Left renal cortex interstitium (tissue), 4 donors: ENCODE measurements around the gene PRDM16. TPM values are rescaled to one million over a fixed set of nuclear protein-coding genes. Genes with fewer than 3 reads are reported as not detected.

Experiments
- DNase-seq, 4 donors: peaks; one replicate each; pipeline ENCODE4 v3.0.0-alpha.2; 2013; ENCODE audit warnings: low read depth in 4 of 4, low spot score in 2 of 4, missing footprints in 1 of 4
- polyA plus RNA-seq, 4 donors: library from polyadenylated mRNA; unstranded; fragments of 120-200 nt; gene quantifications; one replicate each; pipeline ENCODE4 v1.2.1, GENCODE V29; 2013; ENCODE audit not compliant: insufficient read length in 4 of 4

PRDM16 gene
- polyA plus RNA-seq, 4 donors, result 4.9 to 12.5 (median 7.0) TPM

GRCh38 chr1:3308053-3308452 is 239.1 kb downstream of the PRDM16 start:
- no peak for DNase-seq

- DNase-seq, result no peak
Measured at GRCh38 chr1:3310718-3311400, 241.9 kb downstream of the PRDM16 start.

GRCh38 chr1:3311711-3312110 is 242.7 kb downstream of the PRDM16 start:
- no peak for DNase-seq

GRCh38 chr1:3312310-3312897 is 243.4 kb downstream of the PRDM16 start:
- DNase-seq, result no peak

GRCh38 chr1:3312898-3313575 is 244.0 kb downstream of the PRDM16 start:
- peak in 1 of 4 donors; percentile 55 for DNase-seq

- DNase-seq, result peak in 2 of 4 donors; percentile 53 to 79
Measured at GRCh38 chr1:3313576-3313950, 244.6 kb downstream of the PRDM16 start.

GRCh38 chr1:3314491-3315381 is 245.7 kb downstream of the PRDM16 start:
- DNase-seq, result peak in 2 of 4 donors; percentile 55 to 64

- no peak for DNase-seq
Measured at GRCh38 chr1:3315399-3316339, 246.7 kb downstream of the PRDM16 start.

GRCh38 chr1:3316340-3316943 is 247.4 kb downstream of the PRDM16 start:
- DNase-seq, result no peak

- DNase-seq, result no peak
Measured at GRCh38 chr1:3317456-3317855, 248.5 kb downstream of the PRDM16 start.

- no peak for DNase-seq
Measured at GRCh38 chr1:3318329-3318728, 249.3 kb downstream of the PRDM16 start.

GRCh38 chr1:3319874-3320245 is 250.9 kb downstream of the PRDM16 start:
- no peak for DNase-seq

GRCh38 chr1:3320246-3321152 is 251.5 kb downstream of the PRDM16 start:
- no peak for DNase-seq

GRCh38 chr1:3321559-3322449 is 252.8 kb downstream of the PRDM16 start:
- DNase-seq, result no peak

GRCh38 chr1:3322450-3323020 is 253.5 kb downstream of the PRDM16 start:
- no peak for DNase-seq

GRCh38 chr1:3323021-3323795 is 254.2 kb downstream of the PRDM16 start:
- no peak for DNase-seq
